ENCODE measurements around the gene SBF2.

The SBF2 gene

GRCh38 chr11:9826390-9826789 lies 467.6 kb downstream of the SBF2 start:
- DNase-seq (ENCODE audit: extremely low read depth in 1 of 2, low read depth in 1 of 2): no peak

GRCh38 chr11:9825895-9826294 lies 468.1 kb downstream of the SBF2 start:
- no peak for DNase-seq (ENCODE audit: extremely low read depth in 1 of 2, low read depth in 1 of 2)

GRCh38 chr11:9825315-9825714 lies 468.7 kb downstream of the SBF2 start:
- no peak for DNase-seq (ENCODE audit: extremely low read depth in 1 of 2, low read depth in 1 of 2)

DNA sequence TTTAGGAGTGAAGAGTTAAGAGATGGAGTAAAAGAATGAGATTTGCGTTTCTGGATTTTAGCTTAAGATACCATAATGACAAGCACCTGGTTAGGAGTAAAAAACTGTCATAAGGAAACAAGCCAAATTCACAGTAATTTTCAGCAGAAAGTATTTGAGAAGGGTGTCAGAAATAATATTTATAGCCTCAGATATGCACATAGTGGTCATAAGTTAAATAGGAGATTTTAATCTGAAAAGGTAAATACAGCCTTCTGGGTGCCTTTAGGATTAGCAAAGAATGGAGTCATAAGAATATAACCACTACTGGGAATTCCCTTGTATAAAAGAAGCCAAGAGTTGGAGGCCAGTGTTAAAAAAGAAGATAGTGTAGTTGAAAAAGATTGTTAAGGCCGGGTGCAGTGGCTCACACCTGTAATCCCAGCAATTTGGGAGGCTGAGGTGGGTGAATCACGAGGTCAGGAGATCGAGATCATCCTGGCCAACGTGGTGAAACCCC lies 470.1 kb downstream of the SBF2 start:
- no peak for DNase-seq (ENCODE audit: extremely low read depth in 1 of 2, low read depth in 1 of 2)

GRCh38 chr11:9823439-9823838 lies 470.6 kb downstream of the SBF2 start:
- DNase-seq (ENCODE audit: extremely low read depth in 1 of 2, low read depth in 1 of 2): no peak

GRCh38 chr11:9821008-9821752 lies 472.8 kb downstream of the SBF2 start:
- DNase-seq (ENCODE audit: extremely low read depth in 1 of 2, low read depth in 1 of 2): no peak

DNA sequence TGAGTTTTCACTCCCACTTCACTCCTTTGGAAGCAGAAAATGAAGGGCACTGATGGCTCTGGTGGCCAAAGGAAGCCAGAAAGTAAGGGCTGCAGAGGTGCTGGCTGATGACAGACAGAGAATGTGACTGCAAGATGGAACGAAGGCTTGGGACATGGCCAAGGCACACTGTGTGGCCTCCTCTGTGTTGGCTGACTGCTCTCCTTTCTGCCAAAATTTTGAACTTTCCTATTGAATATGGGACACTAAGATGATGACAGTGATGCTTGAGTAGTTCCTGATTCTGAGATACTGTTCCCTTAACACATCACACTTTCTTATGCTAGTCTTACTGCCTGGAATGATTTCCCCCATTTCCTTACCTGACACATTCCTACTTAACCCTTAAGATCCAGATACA lies 473.8 kb downstream of the SBF2 start:
- DNase-seq (ENCODE audit: extremely low read depth in 1 of 2, low read depth in 1 of 2): no peak

- no peak for DNase-seq (ENCODE audit: extremely low read depth in 1 of 2, low read depth in 1 of 2)
Measured at GRCh38 chr11:9817191-9817590, 476.8 kb downstream of the SBF2 start.

GRCh38 chr11:9815486-9816136 lies 478.4 kb downstream of the SBF2 start:
- DNase-seq (ENCODE audit: extremely low read depth in 1 of 2, low read depth in 1 of 2): no peak

- no peak for DNase-seq (ENCODE audit: extremely low read depth in 1 of 2, low read depth in 1 of 2)
Measured at GRCh38 chr11:9814108-9814507, 479.9 kb downstream of the SBF2 start.

DNA sequence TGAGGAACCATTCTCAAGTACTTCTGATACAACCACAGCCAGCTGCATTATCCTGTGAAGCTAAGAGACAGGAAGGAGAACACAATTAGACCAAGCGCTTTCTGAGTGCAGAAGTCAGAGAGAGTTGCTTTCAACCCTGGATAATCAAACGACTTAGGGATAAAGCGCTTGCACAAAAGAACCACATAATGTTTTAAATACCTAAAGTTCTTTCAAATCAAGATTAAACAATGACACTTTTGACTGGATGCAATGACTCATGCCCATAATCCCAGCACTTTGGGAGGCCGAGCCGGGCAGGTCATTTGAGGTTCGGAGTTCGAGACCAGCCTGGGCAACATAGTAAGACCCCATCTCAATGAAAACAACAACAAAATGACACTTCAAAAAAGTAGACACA lies 485.1 kb downstream of the SBF2 start:
- no peak for DNase-seq (ENCODE audit: extremely low read depth in 1 of 2, low read depth in 1 of 2)

DNA sequence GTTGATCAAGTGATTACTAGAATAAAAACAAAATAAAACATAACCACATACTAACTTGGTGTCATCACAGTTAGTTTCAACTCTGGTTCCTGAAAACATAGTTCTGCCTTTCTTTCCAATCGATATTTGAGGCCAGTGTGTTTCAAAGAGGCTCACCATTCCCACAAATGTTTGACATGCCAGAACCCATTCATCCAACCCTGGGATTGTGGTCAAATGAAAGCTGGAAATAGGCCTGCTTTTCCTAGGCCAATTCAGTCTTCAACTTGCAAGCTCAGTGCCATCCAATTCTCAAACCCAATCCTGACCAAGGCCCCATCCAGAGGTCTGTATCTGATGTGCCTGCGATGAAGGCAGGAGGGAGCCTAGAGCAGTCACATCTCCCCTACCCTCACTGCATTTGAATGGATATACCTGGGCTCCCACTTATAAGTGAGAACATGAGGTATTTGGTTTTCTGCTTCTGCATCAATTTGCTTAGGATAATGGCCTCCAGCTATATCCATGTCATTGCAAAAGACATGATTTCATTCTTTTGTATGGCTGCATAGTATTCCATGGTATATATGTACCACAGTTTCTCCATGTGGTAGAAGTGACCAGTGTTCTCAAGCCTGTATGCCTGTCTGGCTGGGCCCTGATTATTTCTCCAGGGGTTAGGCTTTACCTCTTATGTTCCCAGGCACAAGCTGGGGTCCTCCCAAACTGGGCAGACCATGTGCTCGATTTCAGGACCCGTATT lies 486.9 kb downstream of the SBF2 start:
- no peak for DNase-seq (ENCODE audit: extremely low read depth in 1 of 2, low read depth in 1 of 2)

- no peak for DNase-seq (ENCODE audit: extremely low read depth in 1 of 2, low read depth in 1 of 2)
Measured at GRCh38 chr11:9804419-9804902, 489.6 kb downstream of the SBF2 start.

DNA sequence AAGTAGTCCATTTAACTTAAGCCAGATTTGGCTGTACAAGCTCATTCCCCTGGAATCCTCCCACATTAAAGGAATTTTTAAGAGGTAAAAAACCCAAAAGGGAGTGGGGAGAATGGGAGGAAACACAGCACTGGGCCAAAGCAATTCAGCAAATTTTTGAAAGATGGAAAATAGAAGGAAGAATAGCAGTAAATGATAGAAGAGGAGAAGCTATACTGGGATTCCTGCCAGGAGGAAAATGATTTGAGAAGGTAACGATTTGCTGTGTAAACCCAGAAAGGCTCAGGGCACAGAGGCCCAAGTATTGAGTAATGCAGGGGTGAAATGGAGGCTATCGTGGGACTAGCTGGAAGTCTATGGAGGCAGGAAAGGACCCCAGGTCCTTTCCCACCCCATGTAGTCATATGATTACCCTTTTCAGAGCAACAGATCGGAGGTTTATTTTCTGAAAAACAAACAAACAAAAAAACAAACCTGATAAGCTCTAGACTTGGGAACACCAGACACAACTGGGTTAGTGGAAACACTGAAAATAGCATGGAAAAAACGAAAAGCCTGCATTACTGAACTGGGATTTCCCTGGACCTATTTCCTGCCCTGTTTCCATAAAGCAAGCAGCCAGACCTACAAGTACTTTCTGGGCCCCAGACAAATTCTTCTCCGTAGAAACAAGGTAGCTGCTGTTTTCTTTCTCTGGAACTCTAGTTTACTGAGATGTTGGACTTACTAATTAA lies 490.2 kb downstream of the SBF2 start:
- no peak for DNase-seq (ENCODE audit: extremely low read depth in 1 of 2, low read depth in 1 of 2)

DNA sequence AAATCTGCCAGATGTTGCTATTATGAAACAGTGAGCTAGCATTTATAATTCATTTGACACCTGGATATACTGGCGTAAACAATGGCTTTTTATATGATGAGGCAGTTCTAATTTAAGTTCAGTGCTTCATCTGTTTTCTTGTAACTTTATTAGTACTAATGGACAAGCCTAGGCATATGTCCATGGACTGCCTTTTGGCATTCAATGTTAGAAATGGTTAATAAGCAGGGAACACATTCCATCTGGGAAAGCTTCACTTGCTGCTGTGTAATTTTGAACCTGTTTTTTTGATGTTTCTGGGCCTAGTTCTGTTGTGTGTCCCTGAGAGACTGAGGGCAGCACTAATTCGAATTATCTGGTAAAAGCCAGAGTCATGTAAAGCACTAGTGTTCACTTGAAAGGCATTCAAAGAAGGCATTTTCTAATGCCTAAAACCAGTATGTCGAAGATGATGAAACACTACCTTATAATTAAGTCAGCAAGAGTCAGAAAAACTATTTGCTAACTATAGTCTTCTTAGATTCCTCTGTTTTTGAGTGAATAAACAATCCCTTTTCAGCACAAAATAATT lies 491.6 kb downstream of the SBF2 start:
- no peak for DNase-seq (ENCODE audit: extremely low read depth in 1 of 2, low read depth in 1 of 2)

DNA sequence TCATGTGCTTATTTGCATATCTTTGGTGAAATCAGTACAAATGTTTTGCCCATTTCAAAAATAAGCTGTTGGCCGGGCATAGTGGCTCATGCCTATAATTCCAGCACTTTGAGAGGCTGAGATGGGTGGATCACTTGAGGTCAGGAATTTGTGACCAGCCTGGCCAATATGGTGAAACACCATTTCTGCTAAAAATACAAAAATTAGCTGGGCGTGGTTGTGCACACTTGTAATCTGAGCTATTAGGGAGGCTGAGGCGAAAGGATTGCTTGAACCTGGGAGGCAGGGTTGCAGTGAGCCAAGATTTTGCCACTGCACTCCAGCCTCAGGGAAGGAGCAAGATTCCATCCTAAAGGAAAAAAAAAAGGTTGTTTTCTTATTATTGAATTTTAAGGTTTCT lies 494.1 kb downstream of the SBF2 start:
- DNase-seq (ENCODE audit: extremely low read depth in 1 of 2, low read depth in 1 of 2): no peak

DNA sequence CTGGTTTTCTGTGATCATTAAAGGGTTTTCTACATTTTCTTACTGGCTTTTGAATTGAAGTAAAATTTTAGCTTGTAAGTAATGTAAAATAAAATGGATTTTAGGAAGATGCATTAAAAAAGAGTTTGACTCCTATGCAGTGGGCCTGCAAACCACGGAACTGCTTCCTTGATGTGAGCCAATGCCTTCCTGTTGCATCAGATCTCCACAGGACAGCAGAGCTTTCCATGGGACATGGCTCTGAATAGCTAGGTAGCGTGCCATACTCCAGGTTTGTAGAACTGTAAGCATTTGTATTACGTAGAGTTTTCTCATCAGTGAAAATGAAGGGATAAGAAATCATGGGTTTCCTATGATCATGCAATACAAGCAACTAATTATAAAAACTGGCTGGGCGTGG lies 496.7 kb downstream of the SBF2 start:
- no peak for DNase-seq (ENCODE audit: extremely low read depth in 1 of 2, low read depth in 1 of 2)

GRCh38 chr11:9796854-9797253 lies 497.2 kb downstream of the SBF2 start:
- no peak for DNase-seq (ENCODE audit: extremely low read depth in 1 of 2, low read depth in 1 of 2)

DNA sequence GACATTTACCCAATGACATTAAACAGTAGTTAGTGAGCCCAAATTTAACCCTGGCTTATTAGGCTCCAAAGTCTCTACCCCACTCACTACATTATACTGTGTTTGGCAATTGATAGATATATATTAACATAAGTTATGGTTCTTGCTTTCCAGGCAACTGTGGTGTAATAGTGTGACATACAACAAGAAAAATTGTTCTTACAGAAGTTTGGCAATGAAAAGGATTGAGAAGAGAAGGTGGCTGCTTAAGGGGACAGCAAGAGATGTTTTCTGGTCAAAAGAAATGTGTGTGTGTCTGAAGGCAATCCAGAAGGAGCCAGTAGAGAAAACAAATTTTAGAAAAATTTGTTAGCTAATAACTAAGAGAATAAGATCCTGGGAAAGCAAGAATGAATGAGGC lies 497.8 kb downstream of the SBF2 start:
- DNase-seq (ENCODE audit: extremely low read depth in 1 of 2, low read depth in 1 of 2): no peak

DNA sequence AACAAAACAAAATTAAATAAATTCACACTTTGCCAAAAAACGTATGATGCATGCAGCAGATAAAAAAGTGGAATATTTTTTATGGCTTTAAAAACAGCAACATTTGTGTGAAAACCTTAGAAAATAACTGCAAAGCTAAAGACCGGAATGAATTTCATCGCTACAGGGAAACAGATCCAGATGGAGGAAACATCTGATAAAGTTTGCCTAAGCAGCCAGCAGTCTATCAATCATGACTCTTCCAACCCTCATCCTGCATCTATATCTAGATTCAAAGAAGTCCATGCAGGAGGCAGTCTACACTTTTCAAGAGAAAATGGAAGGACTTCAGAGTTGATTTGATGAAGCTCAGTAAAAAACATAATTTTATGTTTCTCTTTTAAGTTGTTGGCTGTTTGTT lies 503.3 kb downstream of the SBF2 start:
- DNase-seq (ENCODE audit: extremely low read depth in 1 of 2, low read depth in 1 of 2): no peak

- no peak for DNase-seq (ENCODE audit: extremely low read depth in 1 of 2, low read depth in 1 of 2)
Measured at GRCh38 chr11:9789910-9790309, 504.1 kb downstream of the SBF2 start.

All from activated CD8-positive, alpha-beta memory T cell treated with anti-CD3 and anti-CD28 coated beads for 1 hour (primary cell).